C1 segment of cervical spinal cord (tissue), 14 donors: ENCODE results near the gene UNKL.

Experiments used
- DNase-seq, 14 donors: peaks; one replicate each; lab custom pipeline; 2025; lab: John Stamatoyannopoulos, UW

UNKL gene

GRCh38 chr16:1430759-1431496 is 16.4 kb upstream of the UNKL start, which contains the start of gene PERCC1:
Gene PERCC1 (plus strand): TSS chr16:1431078. CDS start chr16:1432594, 1,516 bp downstream.
- DNase-seq: no peak

GRCh38 chr16:1430214-1430758 is 15.8 kb upstream of the UNKL start:
- no peak for DNase-seq

- DNase-seq: no peak
Measured at GRCh38 chr16:1429631-1430030, 15.1 kb upstream of the UNKL start.

GRCh38 chr16:1429012-1429411 is 14.5 kb upstream of the UNKL start:
- no peak for DNase-seq

- no peak for DNase-seq
Measured at GRCh38 chr16:1428511-1428910, 14.0 kb upstream of the UNKL start.

- no peak for DNase-seq
Measured at GRCh38 chr16:1427473-1428461, 13.3 kb upstream of the UNKL start.

- no peak for DNase-seq
Measured at GRCh38 chr16:1426734-1427471, 12.4 kb upstream of the UNKL start.

- no peak for DNase-seq
Measured at GRCh38 chr16:1425616-1426370, 11.3 kb upstream of the UNKL start.

GRCh38 chr16:1424028-1424427 is 9.5 kb upstream of the UNKL start:
- no peak for DNase-seq

GRCh38 chr16:1422076-1422475 is 7.6 kb upstream of the UNKL start:
- no peak for DNase-seq

- peak in 1 of 14 donors; percentile 46 for DNase-seq
Measured at GRCh38 chr16:1420111-1420539, 5.6 kb upstream of the UNKL start.

- DNase-seq: no peak
Measured at GRCh38 chr16:1416521-1416941, 2.0 kb upstream of the UNKL start.

GRCh38 chr16:1413684-1414531 is 596 bp downstream of the UNKL start:
- peak in 9 of 14 donors; percentile 3 to 49 (median 27) for DNase-seq

GRCh38 chr16:1412847-1413246 is 1.7 kb downstream of the UNKL start:
- no peak for DNase-seq

- DNase-seq: peak; percentile 53 to 96 (median 91)
Measured at GRCh38 chr16:1408171-1408837, 6.2 kb downstream of the UNKL start.

GRCh38 chr16:1407753-1408152 is 6.8 kb downstream of the UNKL start:
- DNase-seq: no peak

GRCh38 chr16:1403733-1404132 is 10.8 kb downstream of the UNKL start:
- no peak for DNase-seq

- DNase-seq: no peak
Measured at GRCh38 chr16:1403036-1403435, 11.5 kb downstream of the UNKL start.

GRCh38 chr16:1401758-1402154 is 12.7 kb downstream of the UNKL start:
- DNase-seq: no peak
